Caco-2 (cell line): ENCODE measurements around the gene CCDC71. TPM values are rescaled to one million over a fixed set of nuclear protein-coding genes. Genes with fewer than 3 reads are reported as not detected.

Experiments
- BruUV-seq: library from RNA; stranded (reverse); fragments of 400-500 nt; replicated peaks from 2 replicates; lab custom pipeline; 2021; lab: Mats Ljungman, UMichigan
- CTCF ChIA-PET: fragments of 300-600 bp; sonication (Branson Sonifier 250); formaldehyde crosslinking; loops from one replicate; lab custom pipeline; 2022; ENCODE audit warnings: antibody characterized with exemption; lab: Charles Lee
- POLR2A ChIA-PET: fragments of 300-600 bp; sonication (Branson Sonifier 250); formaldehyde crosslinking; loops from one replicate; lab custom pipeline; 2022; ENCODE audit warnings: antibody characterized with exemption; lab: Charles Lee
- DNase-seq, 2 experiments: peaks; one replicate each; pipeline versions ENCODE4 v3.0.0 to v3.0.0-alpha.2; 2020 to 2022
- H3K27me3 ChIP-seq: replicated peaks from 2 replicates; pipeline ENCODE4 v1.6.0; 2011; ENCODE audit warnings: low read length; ENCODE audit not compliant: control insufficient read depth, insufficient read depth
- H3K36me3 ChIP-seq: 2 replicates; pipeline ENCODE4 v1.5.1; 2011; ENCODE audit warnings: low read length; ENCODE audit not compliant: control insufficient read depth, insufficient read depth
- H3K4me1 ChIP-seq: fragments of 250-450 bp; sonication (Bioruptor Pico); 2 replicates; pipeline ENCODE4 v1.5.1; 2020; ENCODE audit warnings: mild to moderate bottlenecking
- H3K4me3 ChIP-seq: 2 replicates; pipeline ENCODE4 v1.5.1; 2011; ENCODE audit warnings: low read depth, mild to moderate bottlenecking, control low read depth, low read length
- H3K9me3 ChIP-seq: fragments of 250-450 bp; sonication (Bioruptor Pico); 2 replicates; pipeline ENCODE4 v1.5.1; 2020; ENCODE audit warnings: mild to moderate bottlenecking, moderate library complexity
- H3K27ac Mint-ChIP-seq: one replicate; pipeline ENCODE4 v1.8.0; 2022; ENCODE audit warnings: mixed read lengths; ENCODE audit not compliant: unreplicated experiment
- H3K27me3 Mint-ChIP-seq: one replicate; pipeline ENCODE4 v1.8.0; 2022; ENCODE audit warnings: mixed read lengths; ENCODE audit not compliant: insufficient read depth, unreplicated experiment
- H3K36me3 Mint-ChIP-seq: one replicate; pipeline ENCODE4 v1.8.0; 2022; ENCODE audit warnings: mild to moderate bottlenecking, mixed read lengths; ENCODE audit not compliant: insufficient read depth, unreplicated experiment
- H3K4me1 Mint-ChIP-seq: one replicate; pipeline ENCODE4 v1.8.0; 2022; ENCODE audit warnings: low read depth, mixed read lengths; ENCODE audit not compliant: unreplicated experiment
- H3K4me3 Mint-ChIP-seq: one replicate; pipeline ENCODE4 v1.8.0; 2022; ENCODE audit warnings: mild to moderate bottlenecking, moderate library complexity, mixed read lengths; ENCODE audit not compliant: unreplicated experiment
- H3K9me3 Mint-ChIP-seq: one replicate; pipeline ENCODE4 v1.8.0; 2022; ENCODE audit warnings: mixed read lengths; ENCODE audit not compliant: unreplicated experiment
- CTCF ChIP-seq, 2 experiments: fragments of 200-600 bp in 1 of 2; IDR thresholded peaks; 1 replicate in 1 of 2; 2 replicates in 1 of 2; pipeline versions ENCODE4 v1.5.1 to v1.8.0; 2011 to 2022; ENCODE audit warnings: antibody characterized with exemption in 1 of 2, control low read depth in 1 of 2, inconsistent platforms in 1 of 2, low read depth in 1 of 2, low read length in 1 of 2, mild to moderate bottlenecking in 1 of 2, moderate library complexity in 1 of 2; ENCODE audit not compliant: insufficient read depth in 1 of 2, severe bottlenecking in 1 of 2, unreplicated experiment in 1 of 2
- intact Hi-C: fragments of 100-400 bp; cut with micrococcal nuclease; formaldehyde crosslinking; loops from one replicate; pipeline ENCODE4 v1.10.0; 2022; ENCODE audit not compliant: unreplicated experiment
- total RNA-seq: library from RNA; stranded (reverse); gene quantifications from 2 replicates; pipeline ENCODE4 v1.2.3, GENCODE V29; 2022

The CCDC71 gene
- total RNA-seq, 1 experiment from 2014 or later, result 15.9 TPM

GRCh38 chr3:49166752-49167556, 823 bp upstream of the CCDC71 start:
- 0 out of 2 replicates have a peak, but pooled peaks cover 2% of the 10 kb centered on the region for H3K36me3 ChIP-seq
- Mint-ChIP-seq H3K4me1 (peaks cover 17% of the 10 kb centered on the region), H3K36me3 (peaks cover 20% of the 10 kb centered on the region), H3K27me3 (no peaks in the 10 kb centered on the region), H3K9me3 (no peaks in the 10 kb centered on the region), H3K4me3 (peak overlapping the region; percentile 86), H3K27ac (peak overlapping the region; percentile 90)
- no peak for TF ChIP-seq CTCF (IDR thresholded peaks at IDR 0.05; ENCODE audit: insufficient read depth in 1 of 2, low read depth in 1 of 2, low read length in 1 of 2, severe bottlenecking in 1 of 2, unreplicated experiment in 1 of 2)
- no peak overlapping the region; the same call in 1 of the 2 replicates for H3K4me3 ChIP-seq
- BruUV-seq, result no TSS peak
- ChIA-PET POLR2A (no interaction called here), CTCF (no interaction called here)
- H3K4me1 ChIP-seq, result peaks cover 12% of the 10 kb centered on the region
- no peak for DNase-seq
- peaks cover 8% of the 10 kb centered on the region for H3K9me3 ChIP-seq
- H3K27me3 ChIP-seq, result no peaks in the 10 kb centered on the region
- intact Hi-C loops, result no loop called here

- Histone ChIP-seq H3K27me3 (no peaks in the 10 kb centered on the region), H3K9me3 (peaks cover 8% of the 10 kb centered on the region), H3K4me1 (peaks cover 6% of the 10 kb centered on the region), H3K4me3 (peak overlapping the region; percentile 92), H3K36me3 (0 out of 2 replicates have a peak, but pooled peaks cover 2% of the 10 kb centered on the region)
- no peak for TF ChIP-seq CTCF (IDR thresholded peaks at IDR 0.05; ENCODE audit: insufficient read depth in 1 of 2, low read depth in 1 of 2, low read length in 1 of 2, severe bottlenecking in 1 of 2, unreplicated experiment in 1 of 2)
- Mint-ChIP-seq H3K27ac (peak overlapping the region; percentile 90), H3K4me3 (peak overlapping the region; percentile 86), H3K9me3 (no peaks in the 10 kb centered on the region), H3K36me3 (peaks cover 20% of the 10 kb centered on the region), H3K27me3 (no peaks in the 10 kb centered on the region), H3K4me1 (peaks cover 17% of the 10 kb centered on the region)
- CTCF ChIA-PET, result interaction anchor here (0.6 to 1.2 kb wide), 2 partner anchors 175 to 350 kb away, joined by 4 to 5 read pairs; partner anchors contain the start of gene USP4
- POLR2A ChIA-PET, result no interaction called here
- intact Hi-C loops, result no loop called here
- DNase-seq, result no peak
- TSS peak; percentile 58 for BruUV-seq
Observed at GRCh38 chr3:49164983-49165720, 979 bp downstream of the CCDC71 start.

GRCh38 chr3:49163609-49164008, 2.5 kb downstream of the CCDC71 start:
- intact Hi-C loops, result no loop called here
- no TSS peak for BruUV-seq
- no peaks in the 10 kb centered on the region for H3K27me3 ChIP-seq
- DNase-seq, result no peak
- H3K36me3 ChIP-seq, result 0 out of 2 replicates have a peak, but pooled peaks cover 2% of the 10 kb centered on the region
- H3K4me3 Mint-ChIP-seq, result peak overlapping the region; percentile 2
- peaks cover 20% of the 10 kb centered on the region for H3K36me3 Mint-ChIP-seq
- no peaks in the 10 kb centered on the region for H3K27me3 Mint-ChIP-seq
- peaks cover 10% of the 10 kb centered on the region for H3K4me1 Mint-ChIP-seq
- no peak overlapping the region for H3K27ac Mint-ChIP-seq
- peaks cover 6% of the 10 kb centered on the region for H3K4me1 ChIP-seq
- peaks cover 8% of the 10 kb centered on the region for H3K9me3 ChIP-seq
- H3K9me3 Mint-ChIP-seq, result no peaks in the 10 kb centered on the region
- TF ChIP-seq CTCF (IDR thresholded peaks at IDR 0.05; ENCODE audit: insufficient read depth in 1 of 2, low read depth in 1 of 2, low read length in 1 of 2, severe bottlenecking in 1 of 2, unreplicated experiment in 1 of 2), result no peak
- POLR2A ChIA-PET, result no interaction called here
- no peak overlapping the region for H3K4me3 ChIP-seq
- CTCF ChIA-PET, result no interaction called here
